ENCODE data around the gene GATA1. TPM values are rescaled to one million over a fixed set of nuclear protein-coding genes. Genes with fewer than 3 reads are reported as not detected.

GATA1 gene
- total and polyA plus RNA-seq, 10 of the 15 experiments (the other 5 are each of a cell fraction or from before 2014, with no cell fraction given) = 0.24 to 0.36 TPM; not detected in 8

DNA sequence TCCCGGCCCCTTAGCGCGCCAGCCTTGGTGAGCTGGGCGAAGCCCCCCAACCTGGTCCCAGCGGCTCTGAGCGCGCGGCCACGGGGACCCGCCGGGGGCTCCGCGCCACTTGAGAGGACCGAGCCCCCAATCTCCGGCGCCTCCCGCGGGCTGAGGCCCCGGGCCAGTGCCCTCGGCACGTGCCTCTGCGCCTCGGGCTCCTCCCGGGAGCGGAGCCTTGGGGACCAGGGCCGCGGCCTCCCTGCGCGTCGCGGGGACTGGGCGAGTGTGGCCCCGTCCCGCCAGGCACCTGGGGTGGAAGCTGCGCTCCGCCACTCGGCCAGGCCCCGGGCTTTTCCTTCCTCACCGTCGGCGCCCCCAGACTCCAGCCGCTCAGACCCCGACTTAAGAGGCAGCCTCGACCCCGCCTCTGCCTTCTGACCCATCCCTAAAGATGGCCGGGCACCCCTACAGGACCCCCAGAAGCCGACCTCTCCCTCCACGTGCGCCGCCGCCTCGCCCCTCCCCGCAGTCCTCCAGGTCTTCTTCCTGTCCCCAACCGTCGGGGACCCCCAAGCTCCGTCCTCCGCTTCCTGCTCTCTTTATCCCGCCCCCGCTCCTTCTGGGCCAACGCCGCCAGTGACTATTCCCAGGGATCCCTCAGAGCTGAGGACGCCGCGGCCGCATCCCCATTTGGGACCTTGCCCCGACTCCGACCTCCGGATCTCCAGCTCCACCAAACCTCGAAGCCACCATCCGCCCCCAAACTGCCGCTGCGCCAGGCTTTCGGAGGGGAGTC lies 40.7 kb downstream of the GATA1 start:
- Histone ChIP-seq H3K27ac (ENCODE audit: control insufficient read depth, insufficient read depth) (no peak overlapping the region), H3K36me3 (ENCODE audit: control insufficient read depth in 2 of 2, insufficient read depth in 2 of 2, low read length in 1 of 2) (no peaks in the 10 kb centered on the region), H3K4me2 (ENCODE audit: control insufficient read depth, insufficient read depth) (no peak overlapping the region), H3K9me3 (replicated peaks; ENCODE audit: control insufficient read depth, insufficient read depth, low read length) (no peaks in the 10 kb centered on the region; the same call in 2 of the 3 replicates), H3K4me3 (no peak overlapping the region), H2AFZ (ENCODE audit: control insufficient read depth, low read depth, low read length) (no peak overlapping the region), H3K27me3 (replicated peaks in 1 of 2; ENCODE audit: control insufficient read depth in 2 of 2, insufficient read depth in 2 of 2, low read length in 1 of 2) (0 out of 4 replicates have a peak, but pooled peaks cover 0 to 2% of the 10 kb centered on the region in 2 experiments), H4K20me1 (ENCODE audit: control insufficient read depth, insufficient read depth) (no peaks in the 10 kb centered on the region), H3K79me2 (ENCODE audit: control insufficient read depth, insufficient read depth, low read length) (no peaks in the 10 kb centered on the region), H3K9ac (ENCODE audit: control insufficient read depth, insufficient read depth, low read length) (no peak overlapping the region), H3K4me1 (ENCODE audit: control insufficient read depth, insufficient read depth, low read length) (no peaks in the 10 kb centered on the region)
- CTCF ChIA-PET = no interaction called here
- no peak for FAIRE-seq
- TF ChIP-seq CBX3 (IDR thresholded peaks at IDR 0.05; ENCODE audit: borderline replicate concordance, low read depth) (no peak), RB1 (IDR thresholded peaks at IDR 0.05; ENCODE audit: borderline replicate concordance) (no peak), BCL11A (IDR thresholded peaks at IDR 0.05; ENCODE audit: low read depth, low read length) (no peak), PAX5 (IDR thresholded peaks at IDR 0.05; ENCODE audit: borderline replicate concordance, low read depth, low read length) (no peak), TCF12 (IDR thresholded peaks at IDR 0.05; ENCODE audit: low read depth, low read length) (no peak), ZBED1 (IDR thresholded peaks at IDR 0.05; ENCODE audit: borderline replicate concordance) (no peak), IRF4 (IDR thresholded peaks at IDR 0.05; ENCODE audit: low read depth, low read length) (no peak), JUNB (IDR thresholded peaks at IDR 0.05) (no peak), ATF7 (IDR thresholded peaks at IDR 0.05; ENCODE audit: low read depth) (no peak), PML (IDR thresholded peaks at IDR 0.05; ENCODE audit: low read length) (no peak), CBFB (IDR thresholded peaks at IDR 0.05; ENCODE audit: low read depth) (no peak), MAX (IDR thresholded peaks at IDR 0.05; ENCODE audit: low read depth, low read length) (no peak), SIX5 (IDR thresholded peaks at IDR 0.05; ENCODE audit: low read depth, low read length, severe bottlenecking) (no peak), CHD4 (IDR thresholded peaks at IDR 0.05) (no peak), MYC (IDR thresholded peaks at IDR 0.05; ENCODE audit: insufficient read depth, insufficient read length, insufficient replicate concordance, low read length, severe bottlenecking) (no peak)
- TF ChIP-seq, protein P1, sequence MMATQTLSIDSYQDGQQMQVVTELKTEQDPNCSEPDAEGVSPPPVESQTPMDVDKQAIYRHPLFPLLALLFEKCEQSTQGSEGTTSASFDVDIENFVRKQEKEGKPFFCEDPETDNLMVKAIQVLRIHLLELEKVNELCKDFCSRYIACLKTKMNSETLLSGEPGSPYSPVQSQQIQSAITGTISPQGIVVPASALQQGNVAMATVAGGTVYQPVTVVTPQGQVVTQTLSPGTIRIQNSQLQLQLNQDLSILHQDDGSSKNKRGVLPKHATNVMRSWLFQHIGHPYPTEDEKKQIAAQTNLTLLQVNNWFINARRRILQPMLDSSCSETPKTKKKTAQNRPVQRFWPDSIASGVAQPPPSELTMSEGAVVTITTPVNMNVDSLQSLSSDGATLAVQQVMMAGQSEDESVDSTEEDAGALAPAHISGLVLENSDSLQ (IDR thresholded peaks at IDR 0.05) = no peak
- TF ChIP-seq, protein P2, sequence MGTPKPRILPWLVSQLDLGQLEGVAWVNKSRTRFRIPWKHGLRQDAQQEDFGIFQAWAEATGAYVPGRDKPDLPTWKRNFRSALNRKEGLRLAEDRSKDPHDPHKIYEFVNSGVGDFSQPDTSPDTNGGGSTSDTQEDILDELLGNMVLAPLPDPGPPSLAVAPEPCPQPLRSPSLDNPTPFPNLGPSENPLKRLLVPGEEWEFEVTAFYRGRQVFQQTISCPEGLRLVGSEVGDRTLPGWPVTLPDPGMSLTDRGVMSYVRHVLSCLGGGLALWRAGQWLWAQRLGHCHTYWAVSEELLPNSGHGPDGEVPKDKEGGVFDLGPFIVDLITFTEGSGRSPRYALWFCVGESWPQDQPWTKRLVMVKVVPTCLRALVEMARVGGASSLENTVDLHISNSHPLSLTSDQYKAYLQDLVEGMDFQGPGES (IDR thresholded peaks at IDR 0.05) = no peak
- TF ChIP-seq, protein P3, sequence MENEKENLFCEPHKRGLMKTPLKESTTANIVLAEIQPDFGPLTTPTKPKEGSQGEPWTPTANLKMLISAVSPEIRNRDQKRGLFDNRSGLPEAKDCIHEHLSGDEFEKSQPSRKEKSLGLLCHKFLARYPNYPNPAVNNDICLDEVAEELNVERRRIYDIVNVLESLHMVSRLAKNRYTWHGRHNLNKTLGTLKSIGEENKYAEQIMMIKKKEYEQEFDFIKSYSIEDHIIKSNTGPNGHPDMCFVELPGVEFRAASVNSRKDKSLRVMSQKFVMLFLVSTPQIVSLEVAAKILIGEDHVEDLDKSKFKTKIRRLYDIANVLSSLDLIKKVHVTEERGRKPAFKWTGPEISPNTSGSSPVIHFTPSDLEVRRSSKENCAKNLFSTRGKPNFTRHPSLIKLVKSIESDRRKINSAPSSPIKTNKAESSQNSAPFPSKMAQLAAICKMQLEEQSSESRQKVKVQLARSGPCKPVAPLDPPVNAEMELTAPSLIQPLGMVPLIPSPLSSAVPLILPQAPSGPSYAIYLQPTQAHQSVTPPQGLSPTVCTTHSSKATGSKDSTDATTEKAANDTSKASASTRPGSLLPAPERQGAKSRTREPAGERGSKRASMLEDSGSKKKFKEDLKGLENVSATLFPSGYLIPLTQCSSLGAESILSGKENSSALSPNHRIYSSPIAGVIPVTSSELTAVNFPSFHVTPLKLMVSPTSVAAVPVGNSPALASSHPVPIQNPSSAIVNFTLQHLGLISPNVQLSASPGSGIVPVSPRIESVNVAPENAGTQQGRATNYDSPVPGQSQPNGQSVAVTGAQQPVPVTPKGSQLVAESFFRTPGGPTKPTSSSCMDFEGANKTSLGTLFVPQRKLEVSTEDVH (IDR thresholded peaks at IDR 0.05; ENCODE audit: low read depth, partially characterized antibody) = no peak
- TF ChIP-seq, protein P4, sequence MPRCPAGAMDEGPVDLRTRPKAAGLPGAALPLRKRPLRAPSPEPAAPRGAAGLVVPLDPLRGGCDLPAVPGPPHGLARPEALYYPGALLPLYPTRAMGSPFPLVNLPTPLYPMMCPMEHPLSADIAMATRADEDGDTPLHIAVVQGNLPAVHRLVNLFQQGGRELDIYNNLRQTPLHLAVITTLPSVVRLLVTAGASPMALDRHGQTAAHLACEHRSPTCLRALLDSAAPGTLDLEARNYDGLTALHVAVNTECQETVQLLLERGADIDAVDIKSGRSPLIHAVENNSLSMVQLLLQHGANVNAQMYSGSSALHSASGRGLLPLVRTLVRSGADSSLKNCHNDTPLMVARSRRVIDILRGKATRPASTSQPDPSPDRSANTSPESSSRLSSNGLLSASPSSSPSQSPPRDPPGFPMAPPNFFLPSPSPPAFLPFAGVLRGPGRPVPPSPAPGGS (IDR thresholded peaks at IDR 0.05; ENCODE audit: borderline replicate concordance, insufficient read depth, low read depth, low read length, poor library complexity, severe bottlenecking) = no peak
- no peak for DNase-seq (ENCODE audit: low read depth, low spot score)
- SMC1A ChIA-PET (ENCODE audit: uncharacterized antibody, unreplicated experiment) = no interaction called here
- no TSS peak for BruUV-seq (replicated peaks)
- RAD21 ChIA-PET (ENCODE audit: unreplicated experiment) = no interaction called here
- no peak for ATAC-seq
- POLR2A ChIA-PET = no interaction called here
- intact Hi-C loops (cut with micrococcal nuclease; ENCODE audit: unreplicated experiment) = no loop called here
- 97% methylated on average over 41 of the region's 73 CpGs for WGBS (ENCODE audit: insufficient coverage, insufficient replicate concordance, low lambda C conversion rate, missing lambda C conversion rate)
- in situ Hi-C loops (cut with MboI) = loop anchor here (5.0 to 10.0 kb wide), 2 partner anchors 35 to 52 kb away; no protein-coding TSS in a partner anchor

Data from GM12878 (cell line).